GM21723 (cell line): ENCODE data around the gene RNPEPL1.
A peak's percentile ranks its signal among the peaks of the same experiment; 100 is the strongest.
"Not testable (repeated sequence)": the region's sequence is repeated elsewhere in the genome, so short reads cannot be mapped to it uniquely, and the experiment has no call there.

Source experiments
- ATAC-seq: cut with Tn5 transposase; IDR thresholded peaks from one replicate; pipeline ENCODE4 v1.9.1; 2021; ENCODE audit warnings: mild to moderate bottlenecking, moderate library complexity; ENCODE audit not compliant: unreplicated experiment

The RNPEPL1 gene

DNA sequence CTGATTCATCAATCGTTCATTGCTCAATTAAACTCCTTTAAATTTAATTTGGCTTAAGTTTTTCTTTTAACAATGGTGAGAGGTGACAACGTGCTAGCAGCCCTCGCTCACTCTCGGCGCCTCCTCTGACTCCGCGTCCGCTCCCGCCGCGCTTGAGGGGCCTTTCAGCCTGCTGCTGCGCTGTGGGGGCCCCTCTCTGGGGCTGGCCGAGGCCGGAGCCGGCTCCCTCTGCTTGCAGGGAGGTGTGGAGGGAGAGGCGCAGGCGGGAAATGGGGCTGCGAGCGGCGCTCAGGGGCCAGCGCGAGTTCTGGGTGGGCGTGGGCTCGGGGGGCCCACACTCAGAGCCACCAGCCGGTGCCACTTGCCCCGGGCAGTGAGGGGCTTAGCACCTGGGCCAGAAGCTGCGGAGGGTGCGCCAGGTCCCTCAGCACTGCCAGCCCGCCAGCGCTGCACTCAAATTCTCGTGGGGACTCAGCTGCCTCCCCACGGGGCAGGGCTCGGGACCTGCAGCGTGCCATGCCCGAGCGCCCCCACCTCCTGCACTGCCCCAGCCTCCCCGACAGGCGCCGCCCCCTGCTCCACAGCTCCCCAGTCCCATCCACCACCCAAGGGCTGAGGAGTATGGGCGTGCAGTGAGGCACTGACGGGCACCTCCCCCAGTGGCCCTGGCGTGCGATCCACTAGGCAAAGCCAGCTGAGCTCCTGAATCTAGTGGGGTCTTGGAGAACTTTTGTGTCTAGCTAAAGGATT, 30.1 kb upstream of the RNPEPL1 start:
- ATAC-seq = no peak

GRCh38 chr2:240539101-240539500, 29.2 kb upstream of the RNPEPL1 start:
- ATAC-seq = not testable (repeated sequence)

- ATAC-seq = no peak
Observed at GRCh38 chr2:240539906-240540305, 28.4 kb upstream of the RNPEPL1 start.

DNA sequence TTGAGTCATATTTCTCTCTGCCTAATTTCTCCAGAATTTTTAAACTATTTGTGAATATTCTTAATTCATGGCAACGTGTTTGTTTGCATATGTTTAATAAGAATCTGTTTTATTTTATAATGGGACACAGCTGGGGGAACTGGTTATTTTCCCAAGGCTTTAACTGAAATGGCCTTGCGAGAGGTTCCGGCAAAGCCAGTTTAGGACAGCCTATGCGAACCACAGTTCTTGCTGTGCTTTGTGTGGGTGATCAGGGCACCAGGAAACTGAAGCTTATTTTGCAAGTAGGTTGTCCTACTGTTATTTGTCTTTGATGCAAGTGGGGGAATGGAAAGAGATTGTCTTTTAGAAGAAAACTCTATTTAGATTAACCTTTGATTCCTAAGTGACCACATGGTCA, 17.0 kb upstream of the RNPEPL1 start:
- ATAC-seq = no peak

DNA sequence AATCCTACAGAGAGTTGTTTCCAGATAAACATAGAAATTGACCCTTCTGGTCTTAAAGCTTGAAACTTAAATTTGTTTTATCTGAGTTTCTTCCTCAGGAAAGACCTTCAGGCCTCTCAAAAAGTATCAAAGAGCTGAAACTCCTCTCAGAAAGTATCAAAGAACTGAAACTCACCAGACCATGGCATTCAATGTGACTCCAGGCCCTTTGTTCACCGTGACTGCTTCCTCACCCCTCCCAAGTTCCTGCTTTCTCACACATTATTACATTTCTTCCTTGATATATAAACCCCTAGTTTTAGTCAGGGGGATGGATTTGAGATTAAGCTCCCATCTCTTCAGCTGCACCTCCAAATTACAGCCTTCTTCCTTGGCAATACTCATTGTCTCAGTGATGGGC, 16.5 kb upstream of the RNPEPL1 start:
- no peak for ATAC-seq

- ATAC-seq = no peak
Observed at GRCh38 chr2:240553956-240554480, 14.3 kb upstream of the RNPEPL1 start.

GRCh38 chr2:240554767-240555493, 13.4 kb upstream of the RNPEPL1 start:
- ATAC-seq = no peak

DNA sequence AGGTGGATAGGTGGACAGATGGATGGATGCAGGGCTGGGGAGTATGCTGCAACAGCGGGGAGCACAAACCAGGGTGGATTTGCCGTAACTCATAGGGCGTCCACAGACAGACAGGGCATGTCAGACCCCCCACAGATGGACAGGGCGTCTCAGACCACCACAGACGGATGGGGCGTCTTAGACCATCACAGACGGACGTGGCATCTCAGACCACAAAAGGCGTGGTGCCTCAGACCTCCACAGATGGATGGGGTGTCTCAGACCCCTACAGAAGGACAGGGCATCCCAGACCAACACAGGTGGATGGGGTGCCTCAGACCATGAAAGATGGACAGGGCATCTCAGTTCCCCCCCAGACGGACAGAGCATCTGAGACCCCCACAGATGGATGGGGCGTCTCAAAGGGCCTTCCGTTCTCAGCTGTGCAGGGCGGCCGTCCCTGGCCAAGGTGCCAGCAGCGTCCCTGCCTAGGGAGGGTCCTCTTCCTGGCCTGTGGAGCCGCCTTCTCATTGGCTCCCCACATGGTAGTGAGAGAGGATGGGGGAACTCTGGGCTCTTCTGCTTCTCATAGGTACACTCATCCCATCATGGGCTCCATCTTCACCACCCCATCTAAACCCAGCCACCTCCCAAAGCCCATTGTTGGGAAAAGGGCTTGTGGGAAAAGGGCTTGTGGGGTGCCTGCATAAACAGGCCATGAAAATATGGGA, 12.6 kb upstream of the RNPEPL1 start:
- no peak for ATAC-seq

DNA sequence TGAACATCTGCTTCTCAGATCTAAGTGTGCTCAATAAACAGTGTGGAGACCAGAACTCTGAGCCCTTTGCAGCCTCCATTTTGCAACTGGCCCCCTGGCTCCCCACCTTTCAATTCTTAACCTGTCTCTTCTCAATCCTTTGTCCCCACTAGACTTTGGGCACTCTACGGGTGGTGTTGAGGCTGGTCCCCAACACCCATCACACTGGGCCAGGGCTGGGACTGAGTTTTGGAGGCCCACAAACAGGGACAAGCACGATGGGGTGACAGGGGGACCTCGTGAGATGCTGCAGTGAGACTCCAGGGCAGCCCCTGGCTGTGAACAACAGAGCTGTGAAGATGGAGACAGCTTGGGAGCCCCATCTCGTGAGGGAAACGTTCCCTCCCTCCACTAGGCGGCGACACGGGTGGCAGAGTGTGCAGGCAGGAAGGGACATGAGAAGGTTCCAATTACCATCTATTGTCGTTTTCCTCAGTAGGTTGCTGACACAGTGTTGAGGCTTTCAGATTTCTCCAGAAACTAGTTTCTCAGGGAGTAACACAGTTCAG, 11.7 kb upstream of the RNPEPL1 start:
- ATAC-seq = no peak

- no peak for ATAC-seq
Observed at GRCh38 chr2:240557101-240557751, 11.1 kb upstream of the RNPEPL1 start.

DNA sequence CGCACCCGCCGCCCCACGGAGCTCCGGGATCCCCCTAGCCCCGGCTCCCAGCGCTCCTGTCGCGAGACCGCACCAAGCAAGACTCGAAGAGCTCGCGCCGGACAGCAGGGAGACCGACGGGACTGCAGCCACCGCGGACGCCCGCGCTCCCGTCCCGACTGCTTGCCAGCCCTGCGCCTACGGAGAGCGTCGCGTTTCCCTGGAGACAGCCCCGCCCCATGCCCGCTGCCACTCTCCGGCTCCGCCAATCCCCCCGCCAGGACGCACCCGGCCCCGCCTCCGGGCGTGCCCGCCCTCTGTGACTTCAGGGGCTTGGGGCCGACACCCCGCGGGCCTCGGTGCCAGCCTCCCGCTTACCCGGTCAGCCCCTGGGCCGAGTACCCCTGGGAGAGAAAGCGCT, 10.5 kb upstream of the RNPEPL1 start, which contains the start of gene ANKMY1:
TSS of gene ANKMY1 (minus strand) at position 181 of the 400 bp plus-strand sequence. CDS start 653 bp downstream, outside the sequence.
- ATAC-seq = no peak

GRCh38 chr2:240558236-240558761, 10.0 kb upstream of the RNPEPL1 start:
- ATAC-seq = no peak

DNA sequence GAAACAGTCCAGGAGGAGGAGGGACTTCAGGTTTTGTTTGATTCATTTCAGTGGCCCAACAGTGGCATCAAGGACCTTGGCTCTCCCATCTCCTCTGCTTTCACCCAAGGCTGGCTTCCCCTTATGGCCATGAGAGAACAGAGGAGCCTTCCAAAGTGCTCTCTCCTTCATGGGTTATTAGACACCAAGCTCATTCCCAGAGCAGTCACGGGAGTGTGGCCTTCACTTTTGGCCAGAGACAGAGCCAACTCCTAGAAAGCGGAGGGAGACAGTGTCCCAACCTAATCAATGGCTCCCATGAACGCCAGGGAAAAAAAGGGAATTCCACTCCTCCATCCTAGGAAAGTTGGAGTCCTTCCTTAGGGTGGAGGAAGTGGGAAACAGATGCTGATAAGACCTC, 9.0 kb upstream of the RNPEPL1 start:
- no peak for ATAC-seq

GRCh38 chr2:240560084-240560479, 8.2 kb upstream of the RNPEPL1 start, which contains the start of gene DUSP28:
Gene DUSP28, plus strand, starts transcription at chr2:240560357. Its CDS starts 328 bp downstream, at chr2:240560685.
- peak; percentile 61 for ATAC-seq

DNA sequence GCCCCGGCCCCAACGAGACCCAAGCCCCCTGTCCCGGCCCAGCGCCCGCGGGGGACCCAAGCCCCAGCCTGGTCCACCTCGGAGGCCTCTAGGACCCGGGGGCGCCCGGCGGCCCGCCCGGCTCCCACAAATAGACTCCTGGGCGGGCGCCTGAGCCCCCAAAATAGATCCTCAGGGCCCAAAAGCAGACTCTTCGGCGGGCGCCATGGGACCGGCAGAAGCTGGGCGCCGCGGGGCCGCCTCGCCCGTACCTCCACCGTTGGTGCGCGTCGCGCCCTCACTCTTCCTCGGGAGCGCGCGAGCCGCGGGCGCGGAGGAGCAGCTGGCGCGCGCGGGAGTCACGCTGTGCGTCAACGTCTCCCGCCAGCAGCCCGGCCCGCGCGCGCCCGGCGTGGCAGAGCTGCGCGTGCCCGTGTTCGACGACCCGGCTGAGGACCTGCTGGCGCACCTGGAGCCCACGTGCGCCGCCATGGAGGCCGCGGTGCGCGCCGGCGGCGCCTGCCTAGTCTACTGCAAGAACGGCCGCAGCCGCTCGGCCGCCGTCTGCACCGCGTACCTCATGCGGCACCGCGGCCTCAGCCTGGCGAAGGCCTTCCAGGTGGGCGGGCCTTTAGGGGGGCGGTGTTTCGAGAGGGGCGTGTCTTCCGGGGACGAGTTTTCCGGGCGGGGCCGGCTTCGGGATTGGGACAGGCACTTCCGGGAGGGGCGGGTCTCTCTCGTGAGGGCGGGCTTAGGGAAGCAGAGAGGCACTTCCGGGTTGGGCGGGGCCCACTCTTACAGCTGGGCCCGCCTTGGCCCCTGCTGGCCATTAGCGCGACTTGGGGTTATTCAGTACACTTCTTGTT, 7.6 kb upstream of the RNPEPL1 start:
- ATAC-seq = peak; percentile 58

GRCh38 chr2:240561325-240561971, 6.8 kb upstream of the RNPEPL1 start:
- ATAC-seq = peak; percentile 2

- ATAC-seq = not testable (repeated sequence)
Observed at GRCh38 chr2:240563231-240563630, 5.1 kb upstream of the RNPEPL1 start.

GRCh38 chr2:240563951-240564560, 4.2 kb upstream of the RNPEPL1 start:
- ATAC-seq = no peak
